NOMO-1 treated with dmso at 0.1 percent for 144 hours (cell line): ENCODE data around the gene PTX4.

Experiments
- DNase-seq: peaks from one replicate; lab custom pipeline; 2025; ENCODE audit not compliant: unreplicated experiment; lab: John Stamatoyannopoulos, UW

PTX4 gene

GRCh38 chr16:1501630-1502029 is 12.9 kb upstream of the PTX4 start:
- no peak for DNase-seq

- DNase-seq: no peak
Observed at GRCh38 chr16:1500465-1501150, 11.9 kb upstream of the PTX4 start.

- no peak for DNase-seq
Observed at GRCh38 chr16:1499756-1500464, 11.2 kb upstream of the PTX4 start.

DNA sequence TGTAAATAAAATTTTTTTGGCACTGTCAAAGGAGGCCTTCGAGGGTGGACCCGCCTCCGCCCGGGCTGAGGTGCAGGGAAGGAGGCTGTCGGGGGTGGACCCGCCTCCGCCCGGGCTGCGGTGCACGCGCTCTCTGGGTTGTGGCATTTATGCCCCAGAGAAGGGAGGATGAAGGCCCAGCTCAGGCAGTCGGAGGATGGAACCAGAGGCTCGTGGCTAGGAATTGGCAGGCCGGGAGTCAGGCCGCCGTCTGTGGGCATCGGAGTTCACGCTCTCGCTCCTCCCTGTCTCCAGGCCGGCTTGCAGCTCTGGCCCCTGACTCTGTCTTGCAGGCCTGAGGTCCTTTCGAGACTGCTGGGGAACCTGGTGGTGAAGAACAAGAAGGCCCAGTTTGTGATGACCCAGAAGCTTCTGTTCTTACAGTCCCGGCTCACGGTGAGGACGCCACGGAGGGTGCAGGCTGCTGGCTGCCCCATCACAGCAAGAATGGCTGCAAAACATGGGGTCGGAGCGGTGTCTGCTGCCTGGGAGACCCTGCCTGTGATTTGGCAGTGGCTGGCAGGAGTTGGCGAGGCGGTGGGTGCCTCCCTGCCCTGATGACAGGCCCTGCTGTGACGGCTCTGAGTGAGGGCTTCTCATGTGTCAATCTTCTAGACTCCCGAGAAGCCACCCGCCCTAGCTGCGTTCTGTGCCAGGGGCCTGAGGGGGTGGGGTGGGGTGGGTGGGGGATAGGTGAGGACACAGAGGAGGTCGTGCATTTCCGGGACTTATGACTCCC is 10.3 kb upstream of the PTX4 start:
- no peak for DNase-seq

GRCh38 chr16:1497014-1497598 is 8.4 kb upstream of the PTX4 start:
- DNase-seq: no peak

DNA sequence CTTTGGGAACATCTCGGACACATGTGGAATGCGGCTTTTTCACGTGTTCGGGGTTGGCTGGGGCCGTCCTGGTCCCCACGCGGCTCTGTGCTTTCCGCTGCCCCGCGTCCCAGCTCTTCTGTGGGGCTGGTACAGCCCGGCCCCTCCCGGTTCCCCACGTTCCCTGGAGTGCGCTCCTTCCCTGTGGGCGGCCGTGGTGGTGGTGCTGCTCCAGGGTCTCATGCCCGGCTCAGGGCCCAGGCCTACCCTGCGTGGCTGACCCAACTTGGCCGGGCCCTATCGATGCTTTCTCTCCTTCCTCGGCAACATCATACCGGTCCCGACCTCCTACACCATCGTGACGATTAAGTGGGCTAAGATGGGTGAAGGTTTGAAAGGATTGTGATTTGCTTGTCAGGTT is 7.7 kb upstream of the PTX4 start:
- no peak for DNase-seq

- DNase-seq: no peak
Observed at GRCh38 chr16:1495889-1496262, 7.1 kb upstream of the PTX4 start.

- no peak for DNase-seq
Observed at GRCh38 chr16:1495211-1495888, 6.6 kb upstream of the PTX4 start.

GRCh38 chr16:1494711-1495110 is 6.0 kb upstream of the PTX4 start:
- no peak for DNase-seq

- no peak for DNase-seq
Observed at GRCh38 chr16:1494129-1494640, 5.4 kb upstream of the PTX4 start.

- DNase-seq: no peak
Observed at GRCh38 chr16:1493746-1494094, 5.0 kb upstream of the PTX4 start.

DNA sequence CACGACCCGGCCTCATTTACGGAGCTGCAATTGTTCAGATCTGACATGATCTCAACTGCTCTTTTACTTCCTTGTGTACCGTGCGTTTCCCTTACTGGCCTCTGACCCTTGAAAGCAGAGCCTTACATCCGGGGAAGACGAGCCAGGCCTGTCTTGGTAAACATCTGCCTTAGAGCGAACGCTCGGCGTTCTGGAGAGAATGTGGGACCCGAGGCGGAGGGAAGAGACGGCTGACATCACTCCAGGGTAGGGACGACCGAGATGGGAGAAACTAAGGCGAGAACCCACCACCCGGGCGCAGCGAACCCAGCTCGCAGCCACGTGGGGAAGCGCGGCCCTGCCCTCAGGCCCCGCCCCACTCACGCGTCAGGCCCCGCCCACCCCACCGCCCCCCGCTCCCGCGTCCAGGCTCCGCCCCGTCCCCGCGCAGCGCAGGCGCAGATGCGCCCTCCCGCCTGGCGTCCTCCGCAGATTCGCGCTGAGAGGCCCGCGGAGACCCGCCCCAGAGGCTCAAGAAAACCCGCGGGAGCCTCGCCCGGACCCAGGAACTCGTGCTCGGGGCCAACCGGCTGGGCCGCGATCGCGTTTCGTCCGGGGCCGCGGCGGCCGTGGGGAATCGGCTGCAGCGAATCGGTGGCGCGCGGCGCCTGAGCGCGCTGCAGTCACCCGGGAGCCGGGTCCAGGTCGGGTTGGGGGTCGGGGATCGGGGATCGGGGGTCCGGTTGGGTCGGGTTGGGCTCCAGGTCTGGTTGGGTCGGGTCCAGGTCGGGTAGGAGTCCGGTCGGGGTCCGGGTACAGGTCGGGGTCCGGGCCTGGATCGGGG is 4.4 kb upstream of the PTX4 start, which contains the start of gene TELO2:
TELO2 (plus strand) TSS at position 438 of the 823 bp plus-strand sequence. CDS start 922 bp downstream, outside the sequence.
- DNase-seq: peak; percentile 67

DNA sequence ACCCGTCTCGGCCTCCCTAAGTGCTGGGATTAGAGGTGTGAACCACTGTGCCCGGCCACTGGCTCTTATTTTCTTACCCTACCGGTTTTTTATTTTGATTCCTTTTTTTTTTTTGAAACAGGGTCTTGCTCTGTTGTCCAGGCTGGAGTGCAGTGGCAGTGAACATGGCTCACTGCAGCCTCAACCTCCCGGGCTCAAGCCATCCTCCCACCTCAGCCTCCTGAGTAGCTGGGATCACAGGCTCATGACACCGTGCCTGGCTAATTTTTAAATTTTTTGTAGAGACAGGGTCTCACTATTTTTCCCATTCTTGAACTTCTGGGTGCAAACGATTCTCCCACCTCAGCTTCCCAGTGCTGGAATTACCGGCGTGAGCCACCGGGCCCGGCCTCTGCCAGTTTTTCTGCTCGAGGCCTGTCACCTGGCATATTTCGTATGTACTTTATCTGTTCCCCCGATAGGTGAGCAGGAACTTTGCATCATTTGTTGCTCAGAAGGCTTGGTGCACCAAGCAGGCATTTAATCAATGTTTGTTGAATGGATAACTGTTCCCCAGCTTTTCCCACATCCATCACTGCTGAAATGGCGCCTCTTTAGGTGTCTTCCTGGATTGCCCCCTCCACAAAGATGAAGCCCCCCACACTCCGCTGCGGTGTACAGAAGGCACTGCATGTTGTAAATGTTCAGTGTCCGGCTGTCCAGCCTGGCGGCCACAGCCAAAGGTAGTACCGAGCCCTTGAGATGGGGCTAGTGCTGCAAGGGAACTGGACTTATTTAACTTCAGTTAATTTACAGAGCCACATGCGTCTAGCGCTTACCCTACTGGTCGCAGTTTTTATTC is 3.6 kb upstream of the PTX4 start:
- DNase-seq: no peak

DNA sequence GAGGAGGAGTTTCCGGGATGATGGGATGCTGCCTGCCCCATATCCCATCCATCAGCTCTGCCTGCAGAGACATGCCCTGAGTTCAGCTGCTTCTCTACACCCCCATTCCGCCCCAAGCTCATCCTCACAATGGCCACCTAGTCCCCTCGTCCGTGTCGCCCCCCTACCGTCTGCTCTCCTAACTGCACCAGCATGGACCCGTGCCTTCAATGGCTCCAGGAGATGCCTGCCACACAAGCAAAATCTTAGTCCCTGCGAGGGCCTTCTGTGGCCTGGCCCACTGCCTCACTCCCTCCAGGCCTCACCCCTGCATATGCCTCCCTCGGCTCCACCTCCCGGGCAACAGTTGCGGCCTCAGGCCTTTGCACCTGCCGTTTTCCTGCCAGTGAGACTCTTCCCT is 2.6 kb upstream of the PTX4 start:
- DNase-seq: no peak

DNA sequence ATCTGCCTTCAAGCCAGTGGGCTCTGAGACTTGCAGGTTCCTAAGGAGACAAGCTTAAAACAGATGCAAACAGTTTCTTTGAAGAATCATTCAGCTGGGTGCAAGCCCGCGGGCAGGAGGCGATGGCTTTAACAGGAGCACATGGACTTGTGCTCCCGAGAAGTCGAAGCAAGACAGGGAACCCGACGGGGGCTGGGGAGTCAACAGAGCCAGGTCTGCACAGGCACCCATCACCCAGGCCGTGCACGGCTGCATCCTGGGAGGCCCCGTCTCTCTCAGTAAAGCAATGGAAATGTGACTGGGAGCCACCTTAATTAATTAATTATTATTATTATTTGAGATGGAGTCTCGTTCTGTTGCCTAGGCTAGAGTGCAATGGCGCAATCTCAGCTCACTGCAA is 333 bp upstream of the PTX4 start:
- DNase-seq: no peak

DNA sequence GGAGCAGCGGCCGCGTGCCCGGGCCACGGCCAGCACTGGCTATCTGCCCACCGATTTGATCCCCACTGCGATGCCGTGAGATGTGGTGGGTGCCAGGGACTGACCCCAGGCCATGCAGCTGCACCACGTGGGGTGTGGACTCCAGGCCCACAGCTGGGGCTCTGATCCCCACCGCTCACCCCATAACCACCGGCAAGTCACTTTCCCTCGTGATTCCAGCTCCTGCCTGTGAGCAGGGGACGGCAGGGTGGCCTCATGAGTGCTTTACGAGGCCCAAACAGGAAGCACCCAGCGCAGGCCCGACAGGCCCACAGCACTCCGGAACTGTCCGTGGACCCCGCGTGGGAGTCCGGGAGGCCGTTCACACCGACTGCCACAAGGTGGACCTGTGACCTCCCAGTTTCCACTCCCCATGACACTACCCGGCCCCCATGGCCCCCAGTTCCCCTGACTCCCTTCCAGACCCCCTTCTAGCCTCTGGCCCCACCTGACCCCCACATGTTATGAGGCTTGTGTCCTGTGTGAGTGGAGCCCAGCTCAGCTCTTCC is 616 bp downstream of the PTX4 start:
- DNase-seq: no peak

GRCh38 chr16:1487395-1488053 is 1.2 kb downstream of the PTX4 start:
- no peak for DNase-seq
